Omental fat pad (tissue), 4 donors: ENCODE data around the gene PEX5. TPM values are rescaled to one million over a fixed set of nuclear protein-coding genes. Genes with fewer than 3 reads are reported as not detected.

Source experiments
- ATAC-seq: fragments of 150-250 bp; one replicate; pipeline ENCODE4 v1.9.1; 2016; ENCODE audit warnings: mild to moderate bottlenecking, moderate library complexity; ENCODE audit not compliant: low FRiP score
- DNase-seq: peaks from one replicate; pipeline ENCODE4 v3.0.0-alpha.2; 2019; ENCODE audit warnings: low spot score
- total RNA-seq, 4 donors: library from RNA; depleted of rRNA; stranded (reverse); fragments of >200 nt; gene quantifications; one replicate each; pipeline ENCODE4 v1.1.0, GENCODE V29; 2016
- TF ChIP-seq, protein P1 (sequence below), 3 donors: fragments of 450-650 bp; IDR thresholded peaks; one replicate each; pipeline ENCODE4 v1.5.1; 2016 to 2017; ENCODE audit warnings: antibody characterized with exemption in 3 of 3, mild to moderate bottlenecking in 3 of 3, moderate library complexity in 2 of 3

Gene PEX5
- total RNA-seq, 4 donors from 2014 or later, result 33.1 to 116 (median 91.6) TPM

DNA sequence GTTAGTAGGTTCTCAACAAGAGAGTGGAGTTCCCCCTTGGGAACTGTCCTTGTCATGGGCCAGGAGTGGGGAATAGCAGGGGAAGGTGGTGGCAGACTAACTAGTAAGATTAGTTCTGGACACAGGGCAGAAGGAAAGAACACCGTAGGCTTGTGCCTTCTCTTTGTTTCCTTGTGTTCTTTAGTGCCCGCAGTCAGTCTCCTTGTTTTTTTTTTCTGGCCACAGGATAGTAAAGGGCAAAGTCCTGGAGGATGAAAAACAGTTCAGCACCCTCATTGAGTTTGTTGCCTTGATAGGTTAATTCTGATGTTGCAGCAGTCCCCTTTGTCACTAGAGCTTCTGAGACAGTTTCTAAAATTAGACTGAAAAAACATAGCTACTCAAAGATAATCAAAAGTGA, 8.4 kb downstream of the PEX5 start:
- DNase-seq (no peak), ATAC-seq (no peak)
- TF ChIP-seq, protein P1, sequence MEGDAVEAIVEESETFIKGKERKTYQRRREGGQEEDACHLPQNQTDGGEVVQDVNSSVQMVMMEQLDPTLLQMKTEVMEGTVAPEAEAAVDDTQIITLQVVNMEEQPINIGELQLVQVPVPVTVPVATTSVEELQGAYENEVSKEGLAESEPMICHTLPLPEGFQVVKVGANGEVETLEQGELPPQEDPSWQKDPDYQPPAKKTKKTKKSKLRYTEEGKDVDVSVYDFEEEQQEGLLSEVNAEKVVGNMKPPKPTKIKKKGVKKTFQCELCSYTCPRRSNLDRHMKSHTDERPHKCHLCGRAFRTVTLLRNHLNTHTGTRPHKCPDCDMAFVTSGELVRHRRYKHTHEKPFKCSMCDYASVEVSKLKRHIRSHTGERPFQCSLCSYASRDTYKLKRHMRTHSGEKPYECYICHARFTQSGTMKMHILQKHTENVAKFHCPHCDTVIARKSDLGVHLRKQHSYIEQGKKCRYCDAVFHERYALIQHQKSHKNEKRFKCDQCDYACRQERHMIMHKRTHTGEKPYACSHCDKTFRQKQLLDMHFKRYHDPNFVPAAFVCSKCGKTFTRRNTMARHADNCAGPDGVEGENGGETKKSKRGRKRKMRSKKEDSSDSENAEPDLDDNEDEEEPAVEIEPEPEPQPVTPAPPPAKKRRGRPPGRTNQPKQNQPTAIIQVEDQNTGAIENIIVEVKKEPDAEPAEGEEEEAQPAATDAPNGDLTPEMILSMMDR (IDR thresholded peaks at IDR 0.05), result no peak

GRCh38 chr12:7203109-7203508, 13.6 kb downstream of the PEX5 start:
- no peak for ATAC-seq
- TF ChIP-seq, protein P1 (IDR thresholded peaks at IDR 0.05), result no peak
- DNase-seq, result no peak

- ATAC-seq (no peak), DNase-seq (no peak)
- TF ChIP-seq, protein P1 (IDR thresholded peaks at IDR 0.05), result no peak
Measured at GRCh38 chr12:7205091-7205490, 15.6 kb downstream of the PEX5 start.

DNA sequence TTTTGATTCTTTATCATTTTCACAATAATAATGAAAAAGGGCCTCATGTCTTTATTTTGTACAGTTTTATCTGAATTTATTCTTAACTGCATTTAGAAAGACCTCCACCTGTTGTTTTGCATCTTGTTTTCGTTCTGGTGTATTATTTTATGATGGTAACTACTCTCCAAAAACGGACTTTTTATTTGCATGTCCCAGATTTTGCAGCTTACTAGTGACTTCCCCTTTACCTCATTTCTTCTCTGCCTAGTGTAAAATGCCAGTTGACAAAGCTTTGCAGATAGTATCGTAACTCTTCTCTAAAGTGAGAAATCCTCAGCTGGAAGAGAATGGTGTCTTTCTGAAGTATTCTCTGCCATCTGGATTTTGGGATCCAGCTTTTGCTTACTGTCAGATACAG, 17.2 kb downstream of the PEX5 start:
- DNase-seq (no peak), ATAC-seq (no peak)
- TF ChIP-seq, protein P1 (IDR thresholded peaks at IDR 0.05), result no peak

- DNase-seq, result no peak
- no peak for ATAC-seq
- TF ChIP-seq, protein P1 (IDR thresholded peaks at IDR 0.05), result no peak
Measured at GRCh38 chr12:7207866-7208625, 18.6 kb downstream of the PEX5 start.

DNA sequence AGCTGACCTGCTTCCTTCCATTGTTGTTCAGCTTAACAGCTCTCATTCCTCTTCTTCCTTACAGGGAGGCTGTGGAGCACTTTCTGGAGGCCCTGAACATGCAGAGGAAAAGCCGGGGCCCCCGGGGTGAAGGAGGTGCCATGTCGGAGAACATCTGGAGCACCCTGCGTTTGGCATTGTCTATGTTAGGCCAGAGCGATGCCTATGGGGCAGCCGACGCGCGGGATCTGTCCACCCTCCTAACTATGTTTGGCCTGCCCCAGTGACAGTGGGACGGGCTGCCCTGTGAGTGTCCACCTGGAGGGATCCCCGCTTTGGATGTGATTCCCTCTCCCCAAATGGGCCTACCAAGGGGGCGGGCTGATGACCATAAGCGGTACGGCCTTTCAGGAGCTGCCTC, 20.5 kb downstream of the PEX5 start:
- TF ChIP-seq, protein P1 (IDR thresholded peaks at IDR 0.05), result no peak
- DNase-seq (no peak), ATAC-seq (no peak)

DNA sequence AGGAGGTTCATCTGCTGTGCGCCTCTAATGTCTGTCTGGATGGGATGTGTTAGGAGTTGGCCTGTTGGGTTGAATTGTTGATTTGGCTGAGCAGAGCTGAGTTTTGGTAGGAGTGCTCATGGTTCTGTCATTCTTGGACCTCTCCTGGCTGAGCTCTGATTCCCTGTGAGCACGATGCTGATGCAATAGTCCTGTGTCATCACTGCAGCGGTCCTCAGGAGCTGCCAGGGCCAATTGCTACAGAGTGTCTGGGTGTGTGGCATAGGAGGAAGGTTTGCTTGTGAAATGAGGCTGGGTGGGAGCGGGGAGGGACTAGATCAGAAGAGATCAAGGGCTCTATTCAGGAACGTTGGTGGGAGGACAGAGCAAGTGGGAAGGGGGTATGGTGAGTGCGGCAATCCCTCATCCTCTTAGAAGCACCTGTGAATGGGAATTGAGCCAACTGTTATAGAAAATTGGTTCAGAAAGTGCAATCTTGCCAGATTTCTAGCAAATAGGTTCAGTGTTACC, 21.2 kb downstream of the PEX5 start:
- DNase-seq, result no peak
- ATAC-seq, result no peak
- TF ChIP-seq, protein P1 (IDR thresholded peaks at IDR 0.05), result no peak
